Measurements from ENCODE around the gene ATP1A2. TPM values are rescaled to one million over a fixed set of nuclear protein-coding genes. Genes with fewer than 3 reads are reported as not detected.

ATP1A2 gene
- total RNA-seq, 3 donors from 2014 or later (not counting 1 experiment from before 2014, with no cell fraction given) = not detected

DNA sequence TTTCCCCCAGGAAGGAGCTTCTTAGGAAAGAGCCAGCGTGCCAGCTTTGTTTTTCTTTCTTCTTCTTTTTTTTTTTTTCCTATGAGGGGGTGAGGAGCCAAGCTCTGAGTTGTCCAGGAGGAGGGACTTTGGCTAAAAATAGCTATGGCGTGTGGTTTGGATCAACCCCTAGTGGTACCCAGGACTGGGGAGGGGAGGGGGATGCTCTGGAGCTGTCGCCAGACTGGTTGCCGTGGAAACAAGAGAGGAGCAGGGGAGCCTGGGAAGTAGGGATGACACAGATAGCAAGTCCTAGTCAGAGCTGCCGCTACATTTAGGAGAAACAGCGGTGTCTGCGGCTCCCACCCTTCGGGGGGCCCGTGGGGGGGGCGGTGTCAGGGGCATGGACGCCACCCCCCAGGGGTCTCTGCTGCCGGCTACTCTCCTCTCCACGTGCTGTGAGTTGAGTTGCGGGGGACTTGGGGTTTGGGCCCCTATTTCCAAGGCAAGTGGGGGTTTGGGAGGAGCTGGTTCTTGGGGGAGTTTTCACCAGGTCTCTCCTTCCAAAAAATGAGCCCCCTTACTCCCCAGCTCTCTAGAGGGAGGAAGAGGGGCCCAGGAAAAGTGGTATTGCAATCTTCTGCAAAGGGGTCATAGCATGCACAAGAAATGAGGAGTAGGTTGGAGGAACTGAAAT is 34.2 kb upstream of the ATP1A2 start, which contains the start of gene KCNJ9:
KCNJ9 (plus strand) TSS at position 278 of the 676 bp plus-strand sequence. CDS start 2,493 bp downstream, outside the sequence.
- TF ChIP-seq, protein P1, sequence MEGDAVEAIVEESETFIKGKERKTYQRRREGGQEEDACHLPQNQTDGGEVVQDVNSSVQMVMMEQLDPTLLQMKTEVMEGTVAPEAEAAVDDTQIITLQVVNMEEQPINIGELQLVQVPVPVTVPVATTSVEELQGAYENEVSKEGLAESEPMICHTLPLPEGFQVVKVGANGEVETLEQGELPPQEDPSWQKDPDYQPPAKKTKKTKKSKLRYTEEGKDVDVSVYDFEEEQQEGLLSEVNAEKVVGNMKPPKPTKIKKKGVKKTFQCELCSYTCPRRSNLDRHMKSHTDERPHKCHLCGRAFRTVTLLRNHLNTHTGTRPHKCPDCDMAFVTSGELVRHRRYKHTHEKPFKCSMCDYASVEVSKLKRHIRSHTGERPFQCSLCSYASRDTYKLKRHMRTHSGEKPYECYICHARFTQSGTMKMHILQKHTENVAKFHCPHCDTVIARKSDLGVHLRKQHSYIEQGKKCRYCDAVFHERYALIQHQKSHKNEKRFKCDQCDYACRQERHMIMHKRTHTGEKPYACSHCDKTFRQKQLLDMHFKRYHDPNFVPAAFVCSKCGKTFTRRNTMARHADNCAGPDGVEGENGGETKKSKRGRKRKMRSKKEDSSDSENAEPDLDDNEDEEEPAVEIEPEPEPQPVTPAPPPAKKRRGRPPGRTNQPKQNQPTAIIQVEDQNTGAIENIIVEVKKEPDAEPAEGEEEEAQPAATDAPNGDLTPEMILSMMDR (IDR thresholded peaks at IDR 0.05) = no peak
- no peak within 1 kb of the TSS for H3K27ac Mint-ChIP-seq
- H3K27me3 ChIP-seq (ENCODE audit: control insufficient read depth, insufficient read depth, low read length) = peaks cover 28% of the 10 kb centered on the region
- no peaks in the 10 kb centered on the region for H3K36me3 Mint-ChIP-seq
- H3K4me1 ChIP-seq (ENCODE audit: control insufficient read depth, insufficient read depth, low read length) = peaks cover 10% of the 10 kb centered on the region
- no peak within 1 kb of the TSS for H3K27ac ChIP-seq (ENCODE audit: low read length)
- H3K9me3 Mint-ChIP-seq = no peaks in the 10 kb centered on the region
- H3K9me3 ChIP-seq (ENCODE audit: control insufficient read depth, insufficient read depth, low read length) = no peaks in the 10 kb centered on the region
- H3K27me3 Mint-ChIP-seq (ENCODE audit: low read depth in 2 of 2) = peaks cover 44 to 59% of the 10 kb centered on the region in 2 donors
- H3K36me3 ChIP-seq (ENCODE audit: control insufficient read depth, insufficient read depth, low read length) = no peaks in the 10 kb centered on the region
- peaks cover 11 to 12% of the 10 kb centered on the region in 2 donors for H3K4me1 Mint-ChIP-seq
- WGBS (ENCODE audit: insufficient coverage) = 29% methylated on average over 10 of the region's 14 CpGs
- no peak for DNase-seq
- ATAC-seq = no peak
- H3K4me3 ChIP-seq (ENCODE audit: low read length) = no peak within 1 kb of the TSS
- H3K4me3 Mint-ChIP-seq = no peak within 1 kb of the TSS
- intact Hi-C loops (cut with micrococcal nuclease) = loop anchor here (5.0 kb wide), 1 partner anchor 144 kb away; no protein-coding TSS in a partner anchor

- Mint-ChIP-seq H3K27ac (no peak overlapping the region), H3K4me1 (peaks cover 11 to 12% of the 10 kb centered on the region in 2 donors), H3K9me3 (no peaks in the 10 kb centered on the region), H3K36me3 (no peaks in the 10 kb centered on the region), H3K27me3 (ENCODE audit: low read depth in 2 of 2) (peaks cover 40 to 54% of the 10 kb centered on the region in 2 donors), H3K4me3 (peak overlapping the region; percentile 22)
- Histone ChIP-seq H3K27me3 (ENCODE audit: control insufficient read depth, insufficient read depth, low read length) (peaks cover 28% of the 10 kb centered on the region), H3K4me3 (ENCODE audit: low read length) (no peak overlapping the region), H3K9me3 (ENCODE audit: control insufficient read depth, insufficient read depth, low read length) (no peaks in the 10 kb centered on the region), H3K4me1 (ENCODE audit: control insufficient read depth, insufficient read depth, low read length) (peaks cover 10% of the 10 kb centered on the region), H3K36me3 (ENCODE audit: control insufficient read depth, insufficient read depth, low read length) (no peaks in the 10 kb centered on the region), H3K27ac (ENCODE audit: low read length) (no peak overlapping the region)
- DNase-seq (no peak), ATAC-seq (no peak)
- intact Hi-C loops (cut with micrococcal nuclease) = loop anchor here (5.0 kb wide), 1 partner anchor 145 kb away; no protein-coding TSS in a partner anchor
- TF ChIP-seq, protein P1 (IDR thresholded peaks at IDR 0.05) = no peak
- WGBS (ENCODE audit: insufficient coverage) = no CpG with 5 or more reads among the region's 2 CpGs
These were observed 33.1 kb upstream of the ATP1A2 start for GRCh38 chr1:160082487-160082886.

GRCh38 chr1:160082926-160083325 is 32.6 kb upstream of the ATP1A2 start:
- WGBS (ENCODE audit: insufficient coverage) = 88% methylated on average over 3 of the region's 3 CpGs
- H3K27me3 Mint-ChIP-seq (ENCODE audit: low read depth in 2 of 2) = peaks cover 39 to 51% of the 10 kb centered on the region in 2 donors

More at GRCh38 chr1:160082926-160083325, 32.6 kb upstream of the ATP1A2 start:
- Histone ChIP-seq H3K4me1 (ENCODE audit: control insufficient read depth, insufficient read depth, low read length) (peaks cover 10% of the 10 kb centered on the region), H3K9me3 (ENCODE audit: control insufficient read depth, insufficient read depth, low read length) (no peaks in the 10 kb centered on the region), H3K4me3 (ENCODE audit: low read length) (no peak overlapping the region), H3K27me3 (ENCODE audit: control insufficient read depth, insufficient read depth, low read length) (peaks cover 28% of the 10 kb centered on the region), H3K27ac (ENCODE audit: low read length) (no peak overlapping the region), H3K36me3 (ENCODE audit: control insufficient read depth, insufficient read depth, low read length) (no peaks in the 10 kb centered on the region)
- Mint-ChIP-seq H3K27ac (no peak overlapping the region), H3K4me3 (peak overlapping the region; percentile 57), H3K4me1 (peaks cover 11 to 12% of the 10 kb centered on the region in 2 donors), H3K36me3 (no peaks in the 10 kb centered on the region), H3K9me3 (no peaks in the 10 kb centered on the region)
- DNase-seq (no peak), ATAC-seq (no peak)
- TF ChIP-seq, protein P1 (IDR thresholded peaks at IDR 0.05) = no peak
- intact Hi-C loops (cut with micrococcal nuclease) = loop anchor here (5.0 kb wide), 1 partner anchor 146 kb away; no protein-coding TSS in a partner anchor
